ENCODE measurements around the gene SF3B2. TPM values are rescaled to one million over a fixed set of nuclear protein-coding genes. Genes with fewer than 3 reads are reported as not detected.

Gene SF3B2
- total RNA-seq, 1 experiment from 2014 or later, result 237 TPM

- Histone ChIP-seq H3K14ac (ENCODE audit: insufficient read depth, low read length) (no peak overlapping the region), H3T11ph (ENCODE audit: low read length) (no peak overlapping the region), H2AFZ (ENCODE audit: low read length) (no peak overlapping the region), H3K56ac (ENCODE audit: insufficient read length, low read depth, low read length) (no peak overlapping the region), H3K4me1 (ENCODE audit: insufficient read depth, low read length) (no peaks in the 10 kb centered on the region), H2BK120ac (ENCODE audit: low read depth, low read length, poor library complexity, severe bottlenecking) (no peak overlapping the region), H3K4ac (ENCODE audit: low read depth, low read length) (no peak overlapping the region), H3K79me2 (ENCODE audit: insufficient read depth, low read length) (no peaks in the 10 kb centered on the region), H4K8ac (replicated peaks; ENCODE audit: insufficient read length, low read depth, low read length) (no peak overlapping the region), H3K23me2 (ENCODE audit: insufficient read length, low read depth, low read length, poor library complexity, severe bottlenecking) (no peaks in the 10 kb centered on the region), H3K23ac (ENCODE audit: insufficient read length, low read depth, low read length) (no peak overlapping the region), H3K79me1 (ENCODE audit: insufficient read depth, low read depth, low read length, poor library complexity, severe bottlenecking) (no peaks in the 10 kb centered on the region), H3K4me2 (ENCODE audit: insufficient read depth, insufficient read length, low read length) (no peak overlapping the region), H4K5ac (ENCODE audit: insufficient read length, low read depth, low read length) (no peak overlapping the region), H3K27ac (ENCODE audit: insufficient read length, low read depth, low read length) (no peak overlapping the region), H2BK5ac (ENCODE audit: insufficient read length, low read length) (no peak overlapping the region), H2BK20ac (ENCODE audit: low read depth, low read length, poor library complexity, severe bottlenecking) (no peak overlapping the region), H2BK12ac (ENCODE audit: insufficient read length, low read depth, low read length) (no peak overlapping the region), H3K18ac (ENCODE audit: insufficient read length, low read depth, low read length) (no peak overlapping the region), H3K9ac (ENCODE audit: extremely low read depth, insufficient read length, low read length) (no peak overlapping the region), H4K20me1 (ENCODE audit: control insufficient read depth, insufficient read depth, insufficient read length) (no peaks in the 10 kb centered on the region), H4K91ac (ENCODE audit: insufficient read length, low read depth, low read length) (no peak overlapping the region), H3K27me3 (ENCODE audit: insufficient read depth, low read length) (no peaks in the 10 kb centered on the region), H2AK5ac (ENCODE audit: insufficient read length, low read length) (no peak overlapping the region), H2BK15ac (ENCODE audit: low read depth, low read length) (no peak overlapping the region), H3K9me3 (ENCODE audit: control insufficient read depth, low read depth, low read length) (no peaks in the 10 kb centered on the region)
- no peaks in the 10 kb centered on the region for H3K36me3 Mint-ChIP-seq (ENCODE audit: insufficient read depth in 1 of 3, low read depth in 3 of 3)
- H3K4me1 Mint-ChIP-seq, result no peaks in the 10 kb centered on the region; a peak in 1 of 4 replicates
- WGBS (ENCODE audit: extremely low coverage, insufficient read length, low lambda C conversion rate), result no CpG with 5 or more reads among the region's 5 CpGs
- no peak for DNase-seq
- TF ChIP-seq CTCF (conservative IDR thresholded peaks at IDR 0.05), result no peak
- H3K9me3 Mint-ChIP-seq, result no peaks in the 10 kb centered on the region
- no peak overlapping the region; a peak in 1 of 7 replicates for H3K27ac Mint-ChIP-seq
- H3K27me3 Mint-ChIP-seq (ENCODE audit: low read depth), result no peaks in the 10 kb centered on the region
- H3K4me3 Mint-ChIP-seq, result no peak overlapping the region
These were observed 29.3 kb downstream of the SF3B2 start for GRCh38 chr11:66081505-66081904.
